ENCODE data around the gene COL19A1. TPM values are rescaled to one million over a fixed set of nuclear protein-coding genes. Genes with fewer than 3 reads are reported as not detected.

The COL19A1 gene
- total and polyA plus RNA-seq, 2 donors from 2014 or later = 0.60 to 1.1 TPM

- DNase-seq (no peak), FAIRE-seq (no peak)
- Histone ChIP-seq H3K9ac (ENCODE audit: low read length in 3 of 3) (no peak overlapping the region), H3K9me3 (ENCODE audit: control insufficient read depth in 2 of 3, insufficient read depth in 1 of 3, low read length in 3 of 3) (no peaks in the 10 kb centered on the region), H3K36me3 (ENCODE audit: control insufficient read depth in 2 of 3, insufficient read depth in 3 of 3, low read length in 3 of 3) (no peaks in the 10 kb centered on the region), H3K27me3 (ENCODE audit: control insufficient read depth, insufficient read depth, low read length) (no peaks in the 10 kb centered on the region), H3K4me1 (ENCODE audit: control insufficient read depth in 2 of 3, insufficient read depth in 2 of 3, low read depth in 1 of 3, low read length in 3 of 3) (no peaks in the 10 kb centered on the region), H3K27ac (ENCODE audit: low read depth in 2 of 2, low read length in 2 of 2) (no peak overlapping the region), H3K4me3 (ENCODE audit: low read length in 3 of 3) (no peak overlapping the region)
- TF ChIP-seq CTCF (IDR thresholded peaks at IDR 0.05; ENCODE audit: borderline replicate concordance, extremely low read depth, insufficient read depth) = no peak
- intact Hi-C loops (cut with DNase I) = no loop called here
Observed at GRCh38 chr6:69984506-69984905, 118.2 kb downstream of the COL19A1 start.

- FAIRE-seq (no peak), DNase-seq (no peak)
- Histone ChIP-seq H3K27ac (ENCODE audit: low read depth in 2 of 2, low read length in 2 of 2) (no peak overlapping the region), H3K4me1 (ENCODE audit: control insufficient read depth in 2 of 3, insufficient read depth in 2 of 3, low read depth in 1 of 3, low read length in 3 of 3) (no peaks in the 10 kb centered on the region), H3K9ac (ENCODE audit: low read length in 3 of 3) (no peak overlapping the region), H3K4me3 (ENCODE audit: low read length in 3 of 3) (no peak overlapping the region), H3K27me3 (ENCODE audit: control insufficient read depth, insufficient read depth, low read length) (no peaks in the 10 kb centered on the region), H3K9me3 (ENCODE audit: control insufficient read depth in 2 of 3, insufficient read depth in 1 of 3, low read length in 3 of 3) (no peaks in the 10 kb centered on the region), H3K36me3 (ENCODE audit: control insufficient read depth in 2 of 3, insufficient read depth in 3 of 3, low read length in 3 of 3) (no peaks in the 10 kb centered on the region)
- no peak for TF ChIP-seq CTCF (IDR thresholded peaks at IDR 0.05; ENCODE audit: borderline replicate concordance, extremely low read depth, insufficient read depth)
- intact Hi-C loops (cut with DNase I) = no loop called here
Observed at GRCh38 chr6:69985180-69985579, 118.8 kb downstream of the COL19A1 start.

GRCh38 chr6:69987550-69987949 lies 121.2 kb downstream of the COL19A1 start:
- intact Hi-C loops (cut with DNase I) = no loop called here
- no peak for FAIRE-seq
- no peak for DNase-seq
- no peaks in the 10 kb centered on the region for H3K27me3 ChIP-seq (ENCODE audit: control insufficient read depth, insufficient read depth, low read length)
- no peaks in the 10 kb centered on the region for H3K4me1 ChIP-seq (ENCODE audit: control insufficient read depth in 2 of 3, insufficient read depth in 2 of 3, low read depth in 1 of 3, low read length in 3 of 3)
- no peaks in the 10 kb centered on the region for H3K36me3 ChIP-seq (ENCODE audit: control insufficient read depth in 2 of 3, insufficient read depth in 3 of 3, low read length in 3 of 3)
- no peak for TF ChIP-seq CTCF (IDR thresholded peaks at IDR 0.05; ENCODE audit: borderline replicate concordance, extremely low read depth, insufficient read depth)
- no peak overlapping the region for H3K27ac ChIP-seq (ENCODE audit: low read depth in 2 of 2, low read length in 2 of 2)
- no peak overlapping the region for H3K9ac ChIP-seq (ENCODE audit: low read length in 3 of 3)
- no peaks in the 10 kb centered on the region for H3K9me3 ChIP-seq (ENCODE audit: control insufficient read depth in 2 of 3, insufficient read depth in 1 of 3, low read length in 3 of 3)
- H3K4me3 ChIP-seq (ENCODE audit: low read length in 3 of 3) = no peak overlapping the region

- no peak for TF ChIP-seq CTCF (IDR thresholded peaks at IDR 0.05; ENCODE audit: borderline replicate concordance, extremely low read depth, insufficient read depth)
- Histone ChIP-seq H3K27me3 (ENCODE audit: control insufficient read depth, insufficient read depth, low read length) (no peaks in the 10 kb centered on the region), H3K9me3 (ENCODE audit: control insufficient read depth in 2 of 3, insufficient read depth in 1 of 3, low read length in 3 of 3) (no peaks in the 10 kb centered on the region), H3K36me3 (ENCODE audit: control insufficient read depth in 2 of 3, insufficient read depth in 3 of 3, low read length in 3 of 3) (no peaks in the 10 kb centered on the region), H3K4me3 (ENCODE audit: low read length in 3 of 3) (no peak overlapping the region), H3K9ac (ENCODE audit: low read length in 3 of 3) (no peak overlapping the region), H3K27ac (ENCODE audit: low read depth in 2 of 2, low read length in 2 of 2) (no peak overlapping the region), H3K4me1 (ENCODE audit: control insufficient read depth in 2 of 3, insufficient read depth in 2 of 3, low read depth in 1 of 3, low read length in 3 of 3) (no peaks in the 10 kb centered on the region)
- intact Hi-C loops (cut with DNase I) = no loop called here
- DNase-seq (no peak), FAIRE-seq (no peak)
Observed at GRCh38 chr6:69988458-69989126, 122.2 kb downstream of the COL19A1 start.
